GM12864 (cell line): Measurements from ENCODE around the gene PDLIM3.

Experiments
- DNase-seq: peaks from one replicate; pipeline ENCODE4 v3.0.0-alpha.2; 2011; ENCODE audit warnings: low read depth
- H3K4me3 ChIP-seq: 2 replicates; pipeline ENCODE4 v1.5.1; 2011; ENCODE audit warnings: mild to moderate bottlenecking, low read depth, low read length, control low read depth
- TF ChIP-seq, protein P1 (sequence below): IDR thresholded peaks from 2 replicates; pipeline ENCODE4 v1.5.1; 2011; ENCODE audit warnings: low read depth, mild to moderate bottlenecking, moderate library complexity, low read length, control low read depth, inconsistent platforms; ENCODE audit errors: missing control alignments

Gene PDLIM3

DNA sequence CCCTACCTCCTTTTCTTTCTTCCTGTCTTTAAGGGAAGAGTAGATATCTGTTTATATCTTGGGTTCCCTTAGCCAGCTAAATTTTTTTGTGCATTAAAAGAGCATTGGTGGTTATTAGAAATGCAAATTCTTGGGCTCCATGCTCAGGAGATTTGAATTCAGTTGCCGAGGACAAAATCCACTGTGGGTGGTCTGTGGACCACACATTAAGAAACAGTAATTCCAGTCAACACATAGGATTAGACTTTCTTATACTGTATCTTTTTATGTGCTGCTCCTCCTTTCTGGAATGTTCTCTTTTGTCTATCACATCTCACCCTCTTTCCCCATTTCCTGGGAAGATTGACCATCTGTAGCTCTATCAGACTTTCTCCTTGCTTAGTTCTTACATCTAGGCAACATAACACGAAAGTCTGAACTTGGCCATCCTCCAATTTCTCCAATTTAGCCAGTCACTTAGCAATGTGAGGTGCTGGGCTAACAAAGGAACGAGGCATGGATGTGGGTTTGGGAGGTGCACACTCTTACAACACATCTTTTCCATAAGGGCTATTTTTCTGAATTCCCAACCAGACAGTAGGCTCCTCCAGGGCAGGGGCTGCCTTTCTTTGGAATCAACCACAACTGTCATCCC lies 5.3 kb upstream of the PDLIM3 start:
- TF ChIP-seq, protein P1, sequence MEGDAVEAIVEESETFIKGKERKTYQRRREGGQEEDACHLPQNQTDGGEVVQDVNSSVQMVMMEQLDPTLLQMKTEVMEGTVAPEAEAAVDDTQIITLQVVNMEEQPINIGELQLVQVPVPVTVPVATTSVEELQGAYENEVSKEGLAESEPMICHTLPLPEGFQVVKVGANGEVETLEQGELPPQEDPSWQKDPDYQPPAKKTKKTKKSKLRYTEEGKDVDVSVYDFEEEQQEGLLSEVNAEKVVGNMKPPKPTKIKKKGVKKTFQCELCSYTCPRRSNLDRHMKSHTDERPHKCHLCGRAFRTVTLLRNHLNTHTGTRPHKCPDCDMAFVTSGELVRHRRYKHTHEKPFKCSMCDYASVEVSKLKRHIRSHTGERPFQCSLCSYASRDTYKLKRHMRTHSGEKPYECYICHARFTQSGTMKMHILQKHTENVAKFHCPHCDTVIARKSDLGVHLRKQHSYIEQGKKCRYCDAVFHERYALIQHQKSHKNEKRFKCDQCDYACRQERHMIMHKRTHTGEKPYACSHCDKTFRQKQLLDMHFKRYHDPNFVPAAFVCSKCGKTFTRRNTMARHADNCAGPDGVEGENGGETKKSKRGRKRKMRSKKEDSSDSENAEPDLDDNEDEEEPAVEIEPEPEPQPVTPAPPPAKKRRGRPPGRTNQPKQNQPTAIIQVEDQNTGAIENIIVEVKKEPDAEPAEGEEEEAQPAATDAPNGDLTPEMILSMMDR: no peak
- H3K4me3 ChIP-seq: no peak overlapping the region

GRCh38 chr4:185540040-185540439 lies 4.7 kb upstream of the PDLIM3 start:
- DNase-seq: no peak
- H3K4me3 ChIP-seq: no peak overlapping the region
- TF ChIP-seq, protein P1: no peak

More for the DNA sequence above, 5.3 kb upstream of the PDLIM3 start:
- DNase-seq: no peak

DNA sequence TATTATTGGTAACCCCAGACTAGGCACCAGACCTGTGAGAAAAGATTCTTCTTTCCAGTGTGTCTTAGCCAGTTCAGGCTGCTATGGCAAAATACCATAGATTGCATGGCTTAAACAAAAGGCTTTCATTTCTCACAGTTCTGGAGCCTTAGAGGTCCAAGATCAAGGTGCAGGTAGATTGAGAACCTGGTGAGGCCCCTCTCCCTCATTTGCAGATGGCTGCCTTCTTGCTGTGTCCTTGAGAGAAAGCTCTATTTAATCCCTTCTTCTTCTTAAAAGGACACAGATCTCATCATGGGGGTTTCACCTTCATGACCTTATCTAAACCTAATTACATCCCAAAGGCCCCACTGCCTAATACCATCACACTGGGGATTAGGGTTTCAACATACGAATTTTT lies 3.5 kb upstream of the PDLIM3 start:
- no peak overlapping the region for H3K4me3 ChIP-seq
- no peak for DNase-seq
- TF ChIP-seq, protein P1: no peak

GRCh38 chr4:185536411-185536709 lies 1.1 kb upstream of the PDLIM3 start:
- H3K4me3 ChIP-seq: no peak overlapping the region
- no peak for DNase-seq

DNA sequence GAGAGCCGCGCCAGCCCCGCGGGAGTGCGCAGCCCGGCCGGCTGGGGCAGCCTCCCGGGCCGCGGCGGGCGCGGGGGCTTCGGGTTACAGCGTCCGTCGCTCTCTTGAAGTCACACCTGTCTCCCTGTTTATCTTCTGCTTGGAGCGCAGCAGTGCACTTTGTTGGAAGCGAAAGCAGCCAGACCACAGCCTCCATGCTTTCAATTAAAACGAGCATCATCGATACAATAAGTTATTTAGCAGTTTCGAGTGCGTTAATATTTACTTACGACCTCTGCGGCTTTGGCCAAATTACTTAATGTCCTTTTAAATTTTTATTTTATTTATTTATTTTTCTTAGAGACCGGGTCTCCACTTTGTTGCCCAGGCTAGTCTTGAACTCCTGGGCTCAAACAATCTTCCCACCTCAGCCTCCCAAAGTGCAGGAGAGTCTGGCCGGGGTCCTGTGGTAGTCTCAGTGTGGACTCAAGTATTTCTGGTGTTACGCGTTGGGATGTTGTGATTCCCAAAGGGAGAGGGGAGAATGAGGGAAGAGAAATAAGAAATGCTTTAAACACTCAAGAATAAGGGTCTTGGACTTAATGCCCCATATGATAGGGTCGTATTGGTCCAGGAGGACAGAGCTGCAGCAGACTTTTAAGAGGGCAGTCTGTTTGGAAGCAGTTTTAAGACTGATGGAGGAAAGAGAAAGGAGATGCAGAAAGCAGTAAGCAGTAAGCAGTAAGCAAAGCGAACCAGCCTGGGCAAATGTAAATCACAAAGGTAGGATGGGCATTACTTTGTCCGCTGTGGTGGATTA lies 504 bp upstream of the PDLIM3 start:
- DNase-seq: no peak
- no peak overlapping the region for H3K4me3 ChIP-seq

More at GRCh38 chr4:185536411-185536709, 1.1 kb upstream of the PDLIM3 start:
- TF ChIP-seq, protein P1: no peak

GRCh38 chr4:185534511-185534865 lies 819 bp downstream of the PDLIM3 start:
- H3K4me3 ChIP-seq: peak overlapping the region; percentile 38; the same call in 1 of the 2 replicates
- TF ChIP-seq, protein P1: no peak
- DNase-seq: no peak

More for the DNA sequence above, 504 bp upstream of the PDLIM3 start:
- TF ChIP-seq, protein P1: no peak
